Upper lobe of left lung (tissue), 4 donors: ENCODE data around the gene CENPI.

Source experiments
- EP300 ChIP-seq, 4 donors: sonication (generic); formaldehyde crosslinking; IDR thresholded peaks; one replicate each; pipeline ENCODE4 v1.5.1; 2017; ENCODE audit warnings: antibody characterized with exemption in 4 of 4, control low read depth in 2 of 4
- POLR2A ChIP-seq, 4 donors: fragments of 450-650 bp; IDR thresholded peaks; one replicate each; pipeline ENCODE4 v1.5.1; 2016 to 2017; ENCODE audit warnings: antibody characterized with exemption in 4 of 4, mild to moderate bottlenecking in 2 of 4
- TF ChIP-seq, protein P1 (sequence below), 6 experiments: fragments of 450-650 bp in 4 of 6; fragments of 200-600 bp in 2 of 6; sonication (generic) in 2 of 6; IDR thresholded peaks; one replicate each; pipeline ENCODE4 v1.5.1; 2016 to 2019; ENCODE audit warnings: antibody characterized with exemption in 6 of 6

DNA sequence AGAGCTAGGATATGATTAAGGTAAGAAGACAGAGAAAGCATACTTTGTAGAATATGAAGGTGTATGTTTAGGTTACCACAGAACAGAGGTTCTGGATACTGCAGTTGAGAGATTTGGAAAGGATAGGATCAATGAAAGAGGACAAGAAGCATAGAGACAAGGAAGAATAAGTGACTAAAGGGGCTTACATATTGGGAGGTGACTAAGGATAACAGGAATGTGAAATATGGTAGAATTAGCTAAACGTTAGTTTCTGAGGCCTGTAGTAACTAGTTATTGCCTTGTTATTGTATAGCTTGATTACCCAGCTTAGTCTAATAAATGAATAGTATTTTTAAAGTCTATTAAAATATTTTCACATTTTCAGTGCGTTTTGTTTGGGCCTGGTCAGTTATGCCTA lies 38.2 kb downstream of the CENPI start:
- TF ChIP-seq, protein P1, sequence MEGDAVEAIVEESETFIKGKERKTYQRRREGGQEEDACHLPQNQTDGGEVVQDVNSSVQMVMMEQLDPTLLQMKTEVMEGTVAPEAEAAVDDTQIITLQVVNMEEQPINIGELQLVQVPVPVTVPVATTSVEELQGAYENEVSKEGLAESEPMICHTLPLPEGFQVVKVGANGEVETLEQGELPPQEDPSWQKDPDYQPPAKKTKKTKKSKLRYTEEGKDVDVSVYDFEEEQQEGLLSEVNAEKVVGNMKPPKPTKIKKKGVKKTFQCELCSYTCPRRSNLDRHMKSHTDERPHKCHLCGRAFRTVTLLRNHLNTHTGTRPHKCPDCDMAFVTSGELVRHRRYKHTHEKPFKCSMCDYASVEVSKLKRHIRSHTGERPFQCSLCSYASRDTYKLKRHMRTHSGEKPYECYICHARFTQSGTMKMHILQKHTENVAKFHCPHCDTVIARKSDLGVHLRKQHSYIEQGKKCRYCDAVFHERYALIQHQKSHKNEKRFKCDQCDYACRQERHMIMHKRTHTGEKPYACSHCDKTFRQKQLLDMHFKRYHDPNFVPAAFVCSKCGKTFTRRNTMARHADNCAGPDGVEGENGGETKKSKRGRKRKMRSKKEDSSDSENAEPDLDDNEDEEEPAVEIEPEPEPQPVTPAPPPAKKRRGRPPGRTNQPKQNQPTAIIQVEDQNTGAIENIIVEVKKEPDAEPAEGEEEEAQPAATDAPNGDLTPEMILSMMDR (IDR thresholded peaks at IDR 0.05): no peak
- TF ChIP-seq EP300 (IDR thresholded peaks at IDR 0.05): no peak
- TF ChIP-seq POLR2A (IDR thresholded peaks at IDR 0.05): no peak
